NOMO-1 (cell line): ENCODE measurements around the gene KCTD15.

Experiments used
- DNase-seq, 2 experiments: peaks; one replicate each; lab custom pipeline; 2025; ENCODE audit not compliant: unreplicated experiment in 2 of 2; lab: John Stamatoyannopoulos, UW

The KCTD15 gene, protein sequence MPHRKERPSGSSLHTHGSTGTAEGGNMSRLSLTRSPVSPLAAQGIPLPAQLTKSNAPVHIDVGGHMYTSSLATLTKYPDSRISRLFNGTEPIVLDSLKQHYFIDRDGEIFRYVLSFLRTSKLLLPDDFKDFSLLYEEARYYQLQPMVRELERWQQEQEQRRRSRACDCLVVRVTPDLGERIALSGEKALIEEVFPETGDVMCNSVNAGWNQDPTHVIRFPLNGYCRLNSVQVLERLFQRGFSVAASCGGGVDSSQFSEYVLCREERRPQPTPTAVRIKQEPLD

DNA sequence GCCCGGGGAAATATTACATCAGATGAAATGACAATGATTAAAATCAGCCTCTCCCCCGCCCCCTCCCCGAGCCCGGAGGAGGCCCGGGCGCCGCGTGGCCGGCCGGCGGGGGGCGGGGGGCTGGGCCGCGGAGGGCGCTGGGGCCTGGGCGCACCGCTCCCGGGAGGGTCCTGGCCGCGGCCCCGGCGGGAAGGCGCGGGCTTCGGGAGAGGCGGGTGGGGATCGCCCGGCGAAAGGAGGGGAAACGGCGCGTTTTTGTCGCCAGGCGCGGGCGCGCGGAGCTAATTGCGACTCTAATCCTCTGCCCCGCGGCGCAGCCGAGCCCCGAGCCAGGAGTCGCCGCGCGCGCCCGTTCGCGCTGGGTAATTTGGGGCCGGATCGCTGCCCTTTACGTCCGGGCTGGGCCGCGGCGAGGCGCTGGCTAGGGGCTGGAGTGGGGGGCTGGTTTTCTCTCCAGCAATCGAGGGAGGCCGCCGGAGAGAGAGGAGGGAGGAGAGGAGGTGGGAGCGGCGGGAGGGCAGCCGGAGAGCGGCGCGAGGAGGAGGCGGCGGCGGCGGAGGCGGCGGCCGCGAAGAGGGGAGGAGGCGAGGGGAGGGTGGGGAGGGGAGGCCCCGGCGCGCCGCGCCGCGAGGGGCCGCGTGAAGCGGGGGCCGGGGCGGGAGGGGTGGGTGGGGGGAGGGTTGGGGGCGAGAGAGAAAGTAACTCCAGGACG, at the start of gene KCTD15:
Gene KCTD15, plus strand, starts transcription at position 707 of the 712 bp plus-strand sequence. CDS start 3,585 bp downstream, outside the sequence.
- peak; percentile 21 to 34 for DNase-seq

DNA sequence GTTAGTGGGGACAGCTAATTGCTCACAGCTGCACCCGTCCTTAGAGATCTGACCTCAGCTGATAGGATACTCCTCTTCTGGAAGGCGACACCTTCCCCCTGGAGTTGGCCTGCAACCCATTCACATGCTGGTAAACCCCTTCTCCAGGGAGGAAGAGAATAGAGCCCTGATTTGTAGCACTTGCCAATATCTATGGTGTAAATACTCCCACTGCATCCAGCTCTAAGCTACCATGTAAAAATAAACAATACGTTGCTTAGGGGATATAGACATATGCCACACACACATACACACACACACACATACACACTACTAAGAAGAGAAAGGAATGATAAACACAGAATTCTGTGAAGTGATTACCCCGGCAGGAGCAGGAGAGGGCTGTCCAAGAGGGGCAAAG, 49.4 kb upstream of the KCTD15 start:
- DNase-seq, result no peak

DNA sequence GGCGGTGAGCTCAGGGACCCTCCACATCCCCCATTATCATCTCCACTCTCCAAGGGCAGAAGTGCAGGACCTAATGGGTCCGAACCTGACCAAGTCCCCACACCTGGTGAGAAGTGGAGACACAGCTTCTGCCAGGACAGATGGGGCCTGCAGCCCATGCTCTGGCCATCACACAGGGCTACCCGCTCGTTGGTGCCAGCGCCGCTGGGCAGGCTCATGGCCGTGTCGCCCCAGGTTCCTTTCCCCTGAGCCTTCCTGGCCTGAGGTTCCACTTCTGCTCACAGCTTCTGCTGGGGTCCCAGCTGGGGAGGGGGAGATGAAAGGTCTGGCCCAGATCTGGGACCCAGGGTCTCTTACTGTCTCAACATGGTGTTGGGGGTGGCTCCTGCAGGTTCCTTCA, 48.4 kb upstream of the KCTD15 start:
- DNase-seq, result no peak

GRCh38 chr19:33749016-33749415, 47.7 kb upstream of the KCTD15 start:
- no peak for DNase-seq

DNA sequence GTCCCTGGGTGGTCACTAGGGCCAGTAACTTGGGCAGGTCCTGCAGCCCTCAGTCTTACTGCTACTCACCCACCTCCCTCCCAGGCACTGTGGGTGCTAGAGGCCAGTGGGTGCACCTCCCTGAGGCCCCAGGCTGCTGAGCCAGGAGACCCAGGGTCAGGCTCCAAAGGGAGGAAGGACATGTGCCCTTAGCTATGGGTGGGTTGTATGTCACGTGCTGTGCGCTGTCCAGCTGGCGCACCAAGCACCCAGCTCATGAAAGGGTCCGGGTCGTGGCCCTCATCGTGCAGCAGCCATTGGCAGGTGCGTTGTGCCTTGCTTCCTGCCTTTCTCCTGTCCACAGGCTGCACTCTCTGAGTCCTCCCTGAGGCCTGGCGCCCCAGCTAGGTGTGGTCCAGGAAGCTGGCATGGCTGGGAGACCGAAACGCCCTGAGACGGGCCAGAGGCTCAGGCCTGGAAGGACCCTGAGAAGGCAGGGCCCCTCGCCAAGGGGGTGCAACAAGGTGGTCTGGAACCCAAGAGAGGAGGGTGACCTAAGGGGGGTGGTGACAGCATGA, 47.0 kb upstream of the KCTD15 start:
- no peak for DNase-seq

GRCh38 chr19:33750587-33751435, 45.9 kb upstream of the KCTD15 start:
- DNase-seq, result no peak

DNA sequence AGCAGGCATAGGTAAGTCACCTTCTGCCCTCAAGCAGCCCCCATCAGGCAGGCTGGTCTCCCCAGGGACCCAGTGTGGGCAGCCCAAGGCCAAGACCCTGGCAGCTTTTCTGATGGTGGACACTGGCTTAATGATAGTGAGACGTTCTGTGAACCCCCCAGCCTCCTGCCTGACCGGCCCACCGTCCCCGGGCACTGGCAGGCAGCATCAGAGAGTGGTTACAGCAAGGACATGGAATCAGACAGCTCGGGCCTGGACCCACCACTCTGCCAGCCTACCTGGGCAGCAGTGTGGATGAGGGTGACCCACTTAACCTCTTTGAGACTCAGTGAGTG, 45.3 kb upstream of the KCTD15 start:
- no peak for DNase-seq

DNA sequence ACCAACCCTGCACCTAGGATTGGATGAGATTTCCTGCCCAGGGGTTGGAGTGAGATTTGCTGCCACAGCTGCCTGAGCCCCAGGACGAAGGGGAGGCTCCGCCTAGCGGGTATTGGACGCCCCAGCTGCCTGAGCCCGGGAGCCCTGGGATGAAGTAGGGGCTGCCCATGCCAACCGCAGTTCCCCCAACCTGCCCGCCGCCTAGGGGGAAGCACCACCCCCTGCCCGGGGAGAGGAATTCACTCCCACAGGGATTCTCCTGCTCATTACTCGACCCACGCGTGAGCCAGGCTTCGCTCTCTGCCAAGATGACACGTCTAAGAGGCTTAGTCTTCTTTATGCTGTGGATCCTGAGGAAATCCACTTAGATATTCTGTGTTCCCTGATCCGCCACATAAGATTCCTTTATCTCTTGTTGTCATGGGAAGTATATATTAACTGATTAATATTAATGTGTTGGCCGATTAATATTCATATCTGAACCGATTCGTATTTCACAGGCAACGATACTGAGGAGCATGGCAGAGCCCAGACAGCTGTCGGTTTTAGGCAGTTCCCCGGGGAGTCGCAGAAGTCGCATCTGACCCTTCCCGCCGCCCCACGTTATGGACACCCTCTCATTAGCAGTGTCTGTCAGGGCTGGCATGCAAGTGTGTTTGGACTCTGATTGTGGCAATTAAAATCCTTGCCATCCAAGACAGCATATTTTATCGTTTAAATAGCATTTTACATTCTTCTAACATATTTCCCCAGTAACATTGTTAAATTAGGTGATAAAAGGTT, 44.5 kb upstream of the KCTD15 start:
- no peak for DNase-seq

DNA sequence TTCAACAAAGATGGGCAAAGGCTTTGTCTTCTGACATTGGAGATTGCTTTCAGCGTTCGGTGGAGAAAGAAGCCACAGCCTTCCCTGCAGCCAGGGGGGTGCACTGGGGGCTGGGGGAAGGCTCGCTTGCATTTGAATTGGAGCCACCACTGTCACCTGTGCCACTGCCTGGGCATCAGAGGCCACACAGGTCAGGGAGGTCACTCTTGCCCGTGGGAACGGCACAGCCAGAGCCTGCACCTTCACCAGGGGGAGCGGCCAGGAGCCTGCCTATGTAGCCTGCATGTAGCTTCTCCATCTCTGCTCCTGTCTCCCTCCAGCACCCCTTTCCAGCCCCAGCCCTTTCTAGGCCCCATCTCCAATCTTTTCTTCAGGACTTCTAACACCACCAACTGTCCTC, 43.7 kb upstream of the KCTD15 start:
- no peak for DNase-seq

DNA sequence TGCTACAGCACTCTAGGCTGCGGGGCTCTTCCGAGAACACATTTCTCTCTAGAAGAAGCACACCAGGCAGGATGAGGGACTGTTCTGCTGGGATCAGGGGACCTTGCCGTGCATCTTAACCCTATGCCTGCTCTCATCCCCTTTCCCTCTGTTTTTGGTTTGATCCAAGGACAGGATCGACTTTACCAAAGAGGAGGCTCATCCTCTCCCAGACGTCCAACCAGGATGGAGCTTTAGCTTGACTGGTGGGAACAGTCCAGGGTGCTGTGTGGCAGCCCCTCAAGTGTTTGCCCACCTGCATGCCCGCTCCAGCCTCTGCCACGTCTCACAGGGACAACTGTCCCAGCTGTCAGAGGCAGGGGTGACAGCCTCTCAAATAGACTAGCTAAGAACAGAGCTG, 42.3 kb upstream of the KCTD15 start:
- no peak for DNase-seq

DNA sequence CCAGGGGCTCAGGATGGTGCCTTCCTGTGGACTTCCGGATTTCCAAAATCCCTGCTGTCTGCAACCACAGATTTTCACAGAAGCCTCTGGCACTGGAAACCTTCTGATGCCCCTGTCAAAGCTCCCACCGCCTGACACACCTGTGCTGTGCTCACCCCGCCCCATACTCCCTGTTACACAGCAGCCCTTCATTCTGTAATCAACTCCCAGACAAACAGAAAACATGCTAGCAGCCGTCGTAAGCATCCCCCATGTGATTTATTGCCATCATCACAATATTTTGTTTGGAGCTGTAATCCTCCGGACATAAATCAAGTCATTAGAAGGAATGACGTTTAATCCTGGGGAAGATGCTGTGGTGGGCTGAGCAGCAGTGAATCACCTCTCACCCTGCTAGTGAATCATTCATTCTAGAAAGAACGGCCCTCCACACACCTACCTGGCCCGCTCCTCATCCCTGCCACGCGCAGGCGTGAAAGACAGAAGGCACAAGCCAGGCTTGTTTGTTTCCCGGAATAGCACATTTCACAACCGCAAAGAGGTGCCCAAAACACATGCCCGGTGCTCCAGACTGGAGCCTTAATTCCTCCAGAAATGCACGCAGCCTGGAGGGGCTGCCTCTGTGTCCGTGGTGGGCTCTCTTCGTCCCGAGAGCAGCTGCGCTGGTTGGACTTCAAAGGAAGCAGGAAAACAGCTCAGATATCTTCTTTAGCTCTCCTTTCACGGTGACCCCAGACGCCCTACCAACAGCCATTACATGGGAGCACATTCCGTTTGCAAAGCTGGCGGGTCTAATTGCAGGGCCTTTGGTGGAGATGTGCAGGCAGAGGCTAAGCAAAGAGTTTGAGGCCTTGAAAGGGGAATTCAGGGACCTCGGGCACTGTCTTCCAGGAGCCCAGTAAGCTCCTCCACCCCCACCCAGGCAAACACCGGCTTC, 41.3 kb upstream of the KCTD15 start:
- no peak for DNase-seq

- DNase-seq, result no peak
Observed at GRCh38 chr19:33756177-33756576, 40.5 kb upstream of the KCTD15 start.

GRCh38 chr19:33758541-33759013, 38.1 kb upstream of the KCTD15 start:
- DNase-seq, result no peak

DNA sequence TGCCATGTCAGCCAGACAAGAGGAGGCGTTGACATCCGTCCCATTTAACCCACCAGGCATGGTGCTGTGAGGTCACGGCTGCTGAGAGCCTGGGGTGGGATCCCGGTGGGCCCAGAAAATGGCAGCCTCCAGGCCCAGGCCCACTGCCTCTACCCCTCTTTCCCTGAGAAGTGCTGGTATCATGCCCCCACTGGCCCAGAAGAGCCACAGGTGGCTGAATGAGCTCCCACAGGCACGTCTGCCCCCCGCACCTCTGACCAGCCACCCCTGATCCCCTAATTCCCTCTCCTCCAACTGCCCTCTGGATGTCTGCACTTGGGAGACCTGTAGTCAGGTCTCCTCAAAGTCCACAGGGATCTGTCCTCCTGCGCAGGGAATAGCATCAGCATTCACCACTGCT, 37.3 kb upstream of the KCTD15 start:
- no peak for DNase-seq

- DNase-seq, result no peak
Observed at GRCh38 chr19:33763633-33764371, 32.9 kb upstream of the KCTD15 start.

DNA sequence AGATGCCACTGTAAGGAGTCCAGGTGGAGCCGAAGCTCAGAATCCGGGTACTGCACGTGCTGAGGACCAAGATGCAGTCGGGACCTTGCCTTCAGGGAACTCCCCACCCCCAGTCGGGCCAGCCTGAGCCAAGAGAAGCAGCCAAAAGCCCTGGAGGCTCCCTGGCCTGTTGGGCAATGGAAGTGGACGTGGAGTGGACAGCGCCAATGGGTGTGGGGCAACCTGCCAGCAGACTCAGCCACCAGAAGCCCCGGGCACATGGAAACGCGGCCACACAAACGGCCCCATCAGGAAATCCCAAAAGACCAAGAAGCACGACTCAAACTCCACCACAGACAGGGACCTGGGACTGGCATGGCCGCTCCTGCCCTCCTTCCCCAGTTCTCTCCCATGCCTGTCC, 30.0 kb upstream of the KCTD15 start:
- DNase-seq, result no peak

DNA sequence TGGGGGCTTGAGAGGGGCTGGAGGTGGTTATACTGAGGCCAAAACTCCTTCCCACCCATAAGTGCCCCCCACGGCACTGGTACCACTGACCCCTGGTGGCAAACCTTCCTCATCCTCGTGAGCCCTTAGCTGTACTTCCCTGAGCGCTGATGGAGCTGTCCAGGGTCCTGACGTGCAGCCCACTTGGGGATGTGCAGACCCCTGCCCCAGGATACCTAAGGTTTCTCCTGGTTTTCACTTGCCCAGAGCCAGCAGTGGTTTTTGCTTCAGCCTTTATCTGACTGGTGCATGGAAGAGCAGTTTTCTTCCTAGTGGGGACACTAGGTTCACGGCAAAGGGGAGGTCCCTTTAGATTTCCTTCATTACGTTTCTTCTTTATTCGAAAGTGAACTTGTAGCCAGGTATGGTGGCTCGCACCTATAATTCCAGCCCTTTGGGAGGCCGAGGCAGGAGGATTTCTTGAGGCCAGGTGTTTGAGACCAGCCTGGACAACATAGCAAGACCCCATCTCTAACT, 28.7 kb upstream of the KCTD15 start:
- peak in 1 of 2 experiments; percentile 21 for DNase-seq

DNA sequence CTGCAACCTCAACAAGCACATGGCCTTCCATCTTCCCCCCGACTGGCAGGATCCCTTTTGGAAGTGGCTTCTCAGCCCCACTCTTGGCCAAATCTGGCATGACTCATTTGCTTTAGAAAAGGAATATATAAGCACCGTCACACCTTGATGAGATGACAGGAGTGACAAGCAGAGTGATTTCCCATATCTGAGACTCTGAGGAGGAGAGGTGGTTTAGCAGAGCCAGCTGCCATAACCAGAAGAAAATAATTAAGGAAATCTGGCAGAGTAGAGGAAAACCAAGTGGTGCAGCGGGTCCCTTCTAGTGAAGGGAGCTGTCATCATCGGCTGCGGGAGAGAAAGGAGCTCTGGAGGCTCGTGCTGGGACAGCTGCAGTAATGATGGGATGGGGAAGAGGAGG, 27.5 kb upstream of the KCTD15 start:
- no peak for DNase-seq
